GM18517 (cell line): ENCODE measurements around the gene ZNF430.
A peak's percentile ranks its signal among the peaks of the same experiment; 100 is the strongest.
"Not testable (repeated sequence)": the region's sequence is repeated elsewhere in the genome, so short reads cannot be mapped to it uniquely, and the experiment has no call there.

ENCODE experiments used
- ATAC-seq: cut with Tn5 transposase; IDR thresholded peaks from one replicate; pipeline ENCODE4 v1.9.1; 2021; ENCODE audit warnings: mild to moderate bottlenecking, moderate library complexity; ENCODE audit not compliant: unreplicated experiment

The ZNF430 gene

GRCh38 chr19:21020298-21021227 is at the start of gene ZNF430:
TSS of gene ZNF430 (plus strand) at chr19:21020657. CDS start at chr19:21020801, 144 bp downstream.
- ATAC-seq = peak; percentile 95

GRCh38 chr19:20992788-20993187 is 27.7 kb upstream of the ZNF430 start:
- not testable (repeated sequence) for ATAC-seq

GRCh38 chr19:20999731-21000352 is 20.6 kb upstream of the ZNF430 start:
- peak; percentile 92 for ATAC-seq

- ATAC-seq = not testable (repeated sequence)
These were observed 781 bp downstream of the ZNF430 start for GRCh38 chr19:21021238-21021637.

- no peak for ATAC-seq
These were observed 2.5 kb downstream of the ZNF430 start for GRCh38 chr19:21022996-21023395.

DNA sequence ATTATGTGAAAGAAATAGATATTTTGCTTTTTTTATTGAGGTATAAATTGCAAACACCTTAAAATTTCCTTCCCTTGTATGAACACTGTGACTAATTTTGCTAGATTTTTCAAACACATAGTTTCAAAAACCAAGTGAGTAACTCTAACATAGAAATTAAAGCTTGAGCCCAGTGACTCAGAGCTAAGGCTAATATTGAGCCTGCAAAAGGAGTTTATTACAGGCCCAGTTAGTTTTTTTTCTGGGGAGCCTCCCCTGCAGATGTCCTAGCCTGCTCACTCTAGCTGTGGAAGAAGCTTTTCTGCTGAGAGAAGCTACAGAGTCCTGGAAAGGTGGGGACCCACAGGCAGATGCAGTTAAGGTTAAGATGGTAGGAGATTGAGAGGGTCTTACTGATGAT is 3.4 kb downstream of the ZNF430 start:
- ATAC-seq = no peak

GRCh38 chr19:21028969-21029268 is 8.5 kb downstream of the ZNF430 start:
- ATAC-seq = no peak

DNA sequence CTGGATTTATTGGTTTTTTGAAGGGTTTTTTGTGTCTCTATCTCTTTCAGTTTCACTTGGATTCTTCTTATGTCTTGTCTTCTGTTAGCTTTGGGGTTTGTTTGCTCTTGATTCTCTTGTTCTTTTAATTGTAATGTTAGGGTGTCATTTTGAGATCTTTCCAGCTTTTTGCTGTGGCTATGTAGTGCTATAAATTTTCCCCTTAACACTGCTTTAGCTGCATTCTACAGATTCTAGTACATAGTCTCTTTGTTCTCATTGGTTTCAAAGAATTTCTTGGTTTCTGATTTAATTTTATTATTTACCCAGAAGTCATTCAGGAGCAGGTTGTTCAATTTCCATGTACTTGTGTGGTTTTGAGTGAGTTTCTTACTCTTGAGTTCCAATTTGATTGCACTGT is 24.6 kb downstream of the ZNF430 start:
- no peak for ATAC-seq

GRCh38 chr19:21046489-21046888 is 26.0 kb downstream of the ZNF430 start:
- no peak for ATAC-seq

GRCh38 chr19:21047716-21048115 is 27.3 kb downstream of the ZNF430 start:
- no peak for ATAC-seq

- ATAC-seq = no peak
These were observed 32.4 kb downstream of the ZNF430 start for GRCh38 chr19:21052902-21053301.

DNA sequence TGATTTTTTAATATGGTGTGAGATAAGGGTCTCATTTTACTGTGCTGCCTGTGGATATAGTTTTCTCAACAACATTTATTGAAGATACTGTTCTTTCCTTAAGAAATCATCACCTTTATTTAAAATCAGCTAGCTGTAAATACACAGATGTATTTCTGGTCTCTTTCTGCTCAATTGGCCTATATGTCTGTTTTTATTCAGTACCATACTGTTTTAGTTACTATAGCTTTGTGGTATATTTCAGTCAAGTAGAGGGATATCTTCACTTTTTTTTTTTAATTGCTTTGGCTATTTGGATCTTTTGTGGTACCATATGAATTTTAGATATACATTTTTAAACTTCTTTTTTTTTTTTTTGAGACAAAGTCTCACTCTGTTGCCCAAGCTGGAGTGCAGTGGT is 44.9 kb downstream of the ZNF430 start:
- ATAC-seq = no peak

GRCh38 chr19:21082011-21082975 is 61.8 kb downstream of the ZNF430 start, which contains the start of gene ZNF714:
TSS of gene ZNF714 (plus strand) at chr19:21082203. CDS start at chr19:21098269, 16,066 bp downstream.
- peak; percentile 98 for ATAC-seq

GRCh38 chr19:21084343-21084742 is 63.9 kb downstream of the ZNF430 start:
- ATAC-seq = no peak

DNA sequence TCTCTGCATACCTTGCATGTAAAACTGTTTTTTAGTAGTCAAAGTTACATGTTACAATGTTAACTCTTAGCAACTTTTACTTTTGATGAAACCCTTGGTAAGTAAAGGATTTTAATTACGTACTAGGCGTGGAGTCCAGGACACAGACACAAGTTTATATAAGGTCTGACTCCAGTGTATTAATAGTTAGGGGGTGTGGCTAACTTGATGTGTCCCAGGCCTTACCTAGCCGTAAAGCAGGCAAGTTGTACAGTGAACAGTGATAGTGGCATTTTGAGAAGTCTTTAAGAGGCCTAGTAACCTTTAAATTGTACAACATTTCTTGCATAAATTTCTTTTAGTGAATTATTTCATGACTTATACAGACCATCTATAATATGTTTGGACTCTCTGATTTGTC is 67.4 kb downstream of the ZNF430 start:
- no peak for ATAC-seq

DNA sequence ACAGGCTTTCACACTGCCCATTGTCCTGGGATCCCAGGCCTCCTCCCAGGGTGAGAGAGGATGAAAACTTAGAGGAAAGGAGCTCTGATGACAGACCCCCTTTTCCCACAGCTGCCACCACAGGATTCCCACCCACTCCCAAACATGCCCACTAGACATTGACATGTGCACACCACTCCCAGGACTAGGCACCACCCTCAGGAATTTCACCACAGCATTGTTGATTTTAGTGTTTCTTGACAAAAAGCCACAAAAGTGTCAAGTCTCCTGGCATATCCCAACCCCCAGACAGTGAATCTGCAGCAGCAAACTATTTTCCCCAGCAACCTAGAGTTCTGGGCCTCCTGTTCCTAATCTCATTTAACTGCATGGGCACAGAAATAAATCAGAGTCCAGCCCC is 71.7 kb downstream of the ZNF430 start:
- ATAC-seq = no peak

- no peak for ATAC-seq
These were observed 74.0 kb downstream of the ZNF430 start for GRCh38 chr19:21094347-21095025.

GRCh38 chr19:21098291-21098690 is 77.8 kb downstream of the ZNF430 start:
- ATAC-seq = no peak

DNA sequence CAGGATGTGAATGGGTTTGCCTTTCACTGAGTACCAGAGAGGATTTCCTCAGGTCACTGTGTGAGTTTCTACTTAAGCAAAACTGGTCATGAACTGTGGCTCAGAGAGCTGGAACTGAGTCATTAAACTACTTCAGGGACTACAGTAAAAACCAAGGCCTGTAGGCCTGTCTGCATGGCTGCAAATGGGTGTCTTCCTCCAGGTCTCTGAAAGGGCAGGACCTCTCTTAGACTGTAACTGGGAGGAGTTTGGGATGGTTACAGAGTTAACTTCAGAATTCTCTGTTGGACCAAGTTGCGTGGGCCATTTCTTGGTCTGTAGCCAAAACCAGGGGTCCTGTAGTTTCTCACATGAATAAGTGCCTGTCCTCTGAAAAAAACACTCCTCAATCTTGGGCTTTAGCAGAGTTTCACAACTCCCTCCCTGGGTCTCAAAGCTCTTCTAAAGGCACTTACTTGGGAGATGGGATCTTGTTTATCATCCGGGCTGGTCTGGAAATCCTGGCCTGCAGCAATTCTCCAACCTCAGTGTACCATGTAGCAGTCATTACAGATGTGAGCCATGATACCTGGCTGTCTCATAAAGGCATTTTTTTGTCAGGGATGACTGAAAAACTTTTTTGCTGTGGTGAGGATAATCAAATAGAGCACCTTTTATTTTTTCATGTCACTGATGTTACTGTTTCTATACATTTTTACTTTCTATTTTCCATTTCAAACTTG is 81.2 kb downstream of the ZNF430 start:
- no peak for ATAC-seq

DNA sequence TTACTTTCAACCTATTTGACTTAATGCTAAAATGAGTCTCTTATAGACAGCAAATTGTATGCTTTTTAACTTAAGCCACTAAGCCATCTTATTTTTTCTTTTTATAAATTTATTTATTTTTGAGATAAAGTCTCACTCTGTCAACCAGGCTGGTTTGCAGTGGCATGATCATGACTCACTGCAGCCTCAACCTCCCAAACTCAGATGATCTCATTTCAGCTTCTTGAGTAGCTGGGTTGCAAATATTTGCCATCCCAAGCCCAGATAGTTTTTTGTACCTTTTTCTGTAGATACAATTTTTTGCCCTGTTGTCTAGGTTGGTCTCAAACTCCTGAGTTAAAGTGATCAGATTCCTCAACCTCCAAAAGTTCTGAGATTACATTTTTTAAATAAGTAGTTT is 88.7 kb downstream of the ZNF430 start:
- ATAC-seq = no peak
